NCI-H524 treated with DMSO at 0.1 percent for 48 hours (cell line): ENCODE measurements around the gene ATRX.
"Not testable (repeated sequence)": the region's sequence is repeated elsewhere in the genome, so short reads cannot be mapped to it uniquely, and the experiment has no call there.

Source experiments
- DNase-seq: peaks from one replicate; lab custom pipeline; 2025; lab: John Stamatoyannopoulos, UW

Gene ATRX, protein sequence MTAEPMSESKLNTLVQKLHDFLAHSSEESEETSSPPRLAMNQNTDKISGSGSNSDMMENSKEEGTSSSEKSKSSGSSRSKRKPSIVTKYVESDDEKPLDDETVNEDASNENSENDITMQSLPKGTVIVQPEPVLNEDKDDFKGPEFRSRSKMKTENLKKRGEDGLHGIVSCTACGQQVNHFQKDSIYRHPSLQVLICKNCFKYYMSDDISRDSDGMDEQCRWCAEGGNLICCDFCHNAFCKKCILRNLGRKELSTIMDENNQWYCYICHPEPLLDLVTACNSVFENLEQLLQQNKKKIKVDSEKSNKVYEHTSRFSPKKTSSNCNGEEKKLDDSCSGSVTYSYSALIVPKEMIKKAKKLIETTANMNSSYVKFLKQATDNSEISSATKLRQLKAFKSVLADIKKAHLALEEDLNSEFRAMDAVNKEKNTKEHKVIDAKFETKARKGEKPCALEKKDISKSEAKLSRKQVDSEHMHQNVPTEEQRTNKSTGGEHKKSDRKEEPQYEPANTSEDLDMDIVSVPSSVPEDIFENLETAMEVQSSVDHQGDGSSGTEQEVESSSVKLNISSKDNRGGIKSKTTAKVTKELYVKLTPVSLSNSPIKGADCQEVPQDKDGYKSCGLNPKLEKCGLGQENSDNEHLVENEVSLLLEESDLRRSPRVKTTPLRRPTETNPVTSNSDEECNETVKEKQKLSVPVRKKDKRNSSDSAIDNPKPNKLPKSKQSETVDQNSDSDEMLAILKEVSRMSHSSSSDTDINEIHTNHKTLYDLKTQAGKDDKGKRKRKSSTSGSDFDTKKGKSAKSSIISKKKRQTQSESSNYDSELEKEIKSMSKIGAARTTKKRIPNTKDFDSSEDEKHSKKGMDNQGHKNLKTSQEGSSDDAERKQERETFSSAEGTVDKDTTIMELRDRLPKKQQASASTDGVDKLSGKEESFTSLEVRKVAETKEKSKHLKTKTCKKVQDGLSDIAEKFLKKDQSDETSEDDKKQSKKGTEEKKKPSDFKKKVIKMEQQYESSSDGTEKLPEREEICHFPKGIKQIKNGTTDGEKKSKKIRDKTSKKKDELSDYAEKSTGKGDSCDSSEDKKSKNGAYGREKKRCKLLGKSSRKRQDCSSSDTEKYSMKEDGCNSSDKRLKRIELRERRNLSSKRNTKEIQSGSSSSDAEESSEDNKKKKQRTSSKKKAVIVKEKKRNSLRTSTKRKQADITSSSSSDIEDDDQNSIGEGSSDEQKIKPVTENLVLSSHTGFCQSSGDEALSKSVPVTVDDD (N-terminal part only)

DNA sequence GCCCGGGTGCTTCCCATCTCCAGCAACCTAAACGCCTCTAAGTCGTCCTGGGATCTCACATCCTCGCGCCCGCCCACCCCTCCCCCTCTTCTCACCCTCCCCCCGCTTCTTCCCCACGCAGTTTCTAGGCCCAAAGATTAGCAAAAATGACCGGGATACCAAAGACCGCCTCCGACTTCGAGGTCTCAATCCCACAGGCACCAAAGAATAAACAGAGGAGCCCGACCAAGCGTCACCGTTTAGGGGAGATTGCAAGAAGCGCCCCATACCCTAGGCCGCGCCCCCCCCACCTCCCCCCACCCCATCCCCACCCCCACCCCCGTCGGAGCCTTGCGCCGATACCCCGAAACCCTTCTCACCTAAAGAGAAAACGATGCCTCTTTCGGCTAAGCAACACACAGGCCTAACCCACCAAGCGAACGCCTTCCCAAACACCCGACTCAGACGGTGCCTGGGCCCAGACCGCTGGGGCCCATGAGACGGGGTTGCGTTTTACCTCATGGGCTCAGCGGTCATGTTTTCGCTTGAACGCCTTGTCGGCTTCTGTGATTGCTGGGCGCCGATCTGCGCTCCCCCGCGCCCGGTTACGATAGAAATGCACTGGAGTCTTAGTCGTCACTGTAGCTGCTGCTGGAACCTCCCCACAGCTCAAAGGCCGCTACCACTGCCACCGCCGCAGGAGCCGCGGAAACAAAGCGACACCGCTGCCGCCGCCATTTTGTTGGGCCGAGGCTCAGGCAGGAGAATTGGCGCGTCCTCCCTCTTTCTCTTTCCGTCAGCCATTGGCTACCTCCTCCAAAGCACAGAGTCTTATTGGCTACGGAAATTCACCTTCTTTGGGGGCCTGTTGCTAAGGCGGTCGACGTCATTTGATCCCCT, at the start of gene ATRX:
Gene ATRX, minus strand, starts transcription at position 731 of the 879 bp plus-strand sequence. Its CDS starts 215 bp downstream, at position 516.
- DNase-seq, result peak; percentile 79

DNA sequence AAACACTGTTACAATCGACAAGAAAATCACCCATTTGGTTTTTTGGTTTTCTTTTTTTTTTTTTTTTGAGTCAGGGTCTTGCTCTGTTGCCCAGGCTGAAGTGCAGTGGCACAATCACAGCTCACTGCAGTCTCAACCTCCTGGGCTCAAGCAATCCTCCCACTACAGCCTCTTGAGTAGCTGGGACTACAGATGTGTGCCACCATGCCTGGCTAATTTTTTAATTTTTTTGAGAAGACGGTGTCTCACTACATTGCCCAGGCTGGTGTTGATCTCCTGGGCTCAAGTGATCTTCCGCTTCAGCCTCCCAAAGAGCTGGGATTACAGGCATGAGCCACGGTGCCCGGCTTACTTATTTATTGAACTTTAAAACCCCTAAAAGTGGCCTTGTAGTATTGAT, 45.5 kb upstream of the ATRX start:
- DNase-seq, result not testable (repeated sequence)

DNA sequence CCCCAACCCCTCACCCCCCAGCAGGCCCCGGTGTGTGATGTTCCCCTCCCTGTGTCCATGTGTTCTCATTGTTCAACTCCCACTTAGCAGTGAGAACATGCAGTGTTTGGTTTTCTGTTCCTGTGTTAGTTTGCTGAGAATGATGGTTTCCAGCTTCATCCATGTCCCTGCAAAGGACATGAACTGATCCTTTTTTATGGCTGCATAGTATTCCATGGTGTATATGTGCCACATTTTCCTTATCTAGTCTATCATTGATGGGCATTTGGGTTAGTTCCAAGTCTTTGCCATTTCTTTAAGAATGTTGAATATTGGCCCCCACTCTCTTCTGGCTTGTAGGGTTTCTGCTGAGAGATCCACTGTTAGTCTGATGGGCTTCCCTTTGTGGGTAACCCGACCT, 36.0 kb upstream of the ATRX start:
- not testable (repeated sequence) for DNase-seq

DNA sequence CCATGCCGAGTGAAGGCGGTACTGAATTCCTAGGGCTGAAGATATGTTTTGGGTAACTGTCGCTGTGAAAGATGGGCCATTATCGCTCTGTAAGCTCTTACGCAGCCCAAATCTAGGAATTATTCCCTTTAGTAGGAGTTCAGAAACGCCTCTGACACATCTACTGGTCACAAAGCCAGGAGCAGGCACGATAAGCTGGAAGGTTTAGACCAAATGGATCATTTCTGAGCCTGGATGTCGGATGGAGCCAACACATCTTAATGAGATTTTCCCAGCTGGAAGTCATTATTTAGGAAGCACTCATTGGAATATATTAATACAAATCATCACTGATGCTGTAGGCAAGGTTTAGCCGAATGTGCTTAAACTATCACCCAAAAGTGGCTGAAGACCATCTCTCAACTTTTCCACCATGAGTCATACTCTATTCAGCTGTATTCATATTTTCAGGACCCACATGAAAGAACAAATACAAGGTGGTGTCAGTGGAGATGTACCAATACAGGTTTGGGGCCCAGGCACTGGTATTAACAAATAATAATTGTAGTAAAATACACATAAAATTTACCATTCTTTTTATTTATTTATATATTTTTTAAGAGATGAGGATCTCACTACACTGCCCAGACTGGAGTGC, 34.2 kb upstream of the ATRX start:
- no peak for DNase-seq

DNA sequence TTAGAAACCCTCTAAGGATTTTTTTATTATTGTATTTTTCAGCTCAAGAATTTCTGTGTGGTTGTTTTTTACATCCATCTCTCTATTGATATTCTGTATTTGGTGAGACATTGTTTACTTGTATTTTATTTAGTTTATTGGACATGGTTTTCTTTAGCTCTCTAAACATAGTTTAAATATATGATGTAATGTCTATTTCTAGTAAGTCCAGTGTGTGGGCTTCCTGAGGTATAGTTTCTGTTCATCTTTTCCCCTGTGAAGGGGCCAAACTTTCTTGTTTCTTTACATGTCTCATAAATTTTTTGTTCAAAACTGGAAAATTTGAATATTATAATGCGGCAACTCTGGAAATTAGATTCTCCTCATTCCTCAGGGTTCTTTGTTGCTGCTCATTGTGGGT, 28.2 kb upstream of the ATRX start:
- DNase-seq, result no peak

DNA sequence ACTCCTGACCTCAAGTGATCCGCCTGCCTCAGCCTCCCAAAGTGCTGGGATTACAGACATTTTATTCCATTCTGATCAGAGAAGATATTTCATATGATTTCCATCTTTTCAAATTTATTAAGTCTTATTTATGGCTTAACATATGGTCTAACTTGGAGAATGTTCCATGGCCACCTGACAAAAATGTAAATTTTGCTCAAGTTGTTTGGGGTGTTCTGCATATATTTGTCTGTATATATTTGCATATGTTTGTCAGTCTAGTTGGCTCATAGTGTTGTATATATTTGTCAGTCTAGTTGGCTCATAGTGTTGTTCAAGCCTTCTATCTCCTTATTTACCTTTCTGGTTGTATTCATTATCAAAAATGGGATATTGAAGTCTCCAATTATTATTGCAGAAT, 16.2 kb upstream of the ATRX start:
- no peak for DNase-seq

DNA sequence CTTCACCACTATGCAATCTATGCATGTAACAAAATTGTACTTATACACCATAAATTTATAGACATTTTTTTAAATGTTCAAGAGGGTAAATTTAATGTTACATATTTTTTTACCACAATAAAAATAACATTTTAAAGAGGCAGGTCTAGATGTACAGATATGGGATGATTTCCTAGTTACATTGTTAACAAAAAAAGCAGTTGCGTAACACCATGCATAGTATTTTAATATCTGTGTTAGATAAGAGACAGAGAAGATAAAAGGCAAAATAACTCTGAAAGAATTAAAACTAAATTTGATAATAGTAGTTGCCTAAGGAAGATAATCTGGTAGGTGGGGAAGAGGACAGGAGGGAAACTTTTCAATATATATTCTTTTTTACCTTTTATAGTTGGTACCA, 9.1 kb upstream of the ATRX start:
- DNase-seq, result no peak

DNA sequence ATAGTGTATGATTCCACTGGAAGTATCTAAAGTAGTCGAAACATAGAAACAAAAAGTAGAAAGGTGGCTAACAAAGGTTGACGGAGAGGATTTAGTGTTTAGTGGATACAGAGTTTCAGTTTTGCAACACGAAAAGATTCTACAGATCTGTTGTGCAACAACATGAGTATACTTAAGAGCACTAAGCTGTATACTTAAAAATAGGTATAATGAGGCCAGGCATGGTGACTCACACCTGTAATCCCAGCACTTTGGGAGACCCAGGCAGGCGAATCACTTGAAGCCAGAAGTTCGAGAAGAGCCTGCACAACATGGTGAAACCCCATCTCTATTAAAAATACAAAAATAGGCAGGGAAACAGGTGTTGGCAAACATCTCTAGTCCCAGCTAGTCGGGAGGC, 7.9 kb upstream of the ATRX start:
- no peak for DNase-seq

DNA sequence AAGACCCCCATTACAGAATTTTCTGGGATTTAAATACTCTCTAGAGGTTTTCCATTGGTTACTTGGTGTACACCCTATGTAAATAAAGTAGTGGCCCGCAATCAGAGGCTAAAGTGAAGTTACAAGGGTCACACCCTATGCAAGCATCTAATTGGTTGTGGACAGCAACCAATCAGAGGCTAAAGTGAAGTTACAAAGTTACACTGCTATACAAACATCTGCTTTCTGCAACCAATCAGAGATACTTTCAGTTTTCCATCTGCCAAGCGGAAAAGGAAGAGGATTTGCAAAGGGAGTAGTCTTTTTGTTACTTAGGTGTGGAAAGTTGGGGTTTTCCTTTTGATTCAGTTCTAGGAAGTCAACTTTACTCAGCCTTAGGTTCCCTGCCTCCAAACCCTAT, 2.0 kb upstream of the ATRX start:
- no peak for DNase-seq

DNA sequence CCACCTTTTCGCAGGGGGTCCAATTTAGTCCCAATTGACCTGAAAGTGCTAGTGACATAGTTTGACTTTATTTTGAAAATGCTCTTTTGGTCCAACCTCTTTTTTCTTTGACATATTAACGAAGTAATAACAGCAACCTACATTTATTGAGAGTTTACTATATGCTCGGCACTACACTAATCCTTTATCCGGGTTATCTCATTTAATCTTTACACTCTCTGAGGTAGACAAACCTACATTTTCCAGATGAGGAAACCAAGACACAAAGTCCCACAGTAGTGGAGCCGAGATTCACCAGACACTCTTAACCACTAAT, 307 bp upstream of the ATRX start:
- DNase-seq, result no peak

DNA sequence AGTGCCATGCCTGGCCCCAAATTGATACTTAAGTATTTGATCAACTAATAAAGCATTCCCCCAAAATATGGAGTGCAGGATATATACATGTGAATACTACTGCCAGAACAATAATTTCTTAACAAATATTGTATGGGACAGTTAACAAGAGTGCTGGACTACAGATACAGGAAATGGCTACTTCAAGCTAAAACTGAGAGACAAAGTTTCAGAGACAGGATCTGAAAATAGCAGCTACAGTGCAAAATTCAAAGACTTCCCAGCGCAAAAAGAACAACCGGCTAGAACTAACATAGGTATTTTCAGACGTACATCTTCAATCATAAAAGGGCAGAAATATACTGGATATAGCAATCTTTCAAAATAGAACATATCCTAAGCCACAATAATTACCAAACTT, 6.3 kb downstream of the ATRX start:
- DNase-seq, result no peak

DNA sequence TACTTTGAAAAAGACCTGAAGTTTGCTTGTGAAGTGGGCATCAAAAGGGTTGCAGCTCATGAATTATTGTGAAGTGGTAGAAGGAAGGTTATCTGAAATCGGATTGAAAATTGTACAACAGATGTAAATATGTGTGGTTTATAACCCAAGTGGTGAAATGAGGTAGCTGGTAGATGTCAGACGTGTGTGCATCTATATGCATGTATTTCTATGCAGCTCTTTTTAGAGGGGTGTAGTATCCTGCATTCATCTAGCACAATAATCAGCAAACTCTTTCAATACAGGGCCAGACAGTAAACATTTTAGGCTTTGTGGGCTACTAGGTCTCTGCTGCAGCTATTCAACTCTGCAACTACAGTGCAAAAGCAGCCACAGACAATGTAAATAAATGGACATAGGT, 9.4 kb downstream of the ATRX start:
- no peak for DNase-seq

DNA sequence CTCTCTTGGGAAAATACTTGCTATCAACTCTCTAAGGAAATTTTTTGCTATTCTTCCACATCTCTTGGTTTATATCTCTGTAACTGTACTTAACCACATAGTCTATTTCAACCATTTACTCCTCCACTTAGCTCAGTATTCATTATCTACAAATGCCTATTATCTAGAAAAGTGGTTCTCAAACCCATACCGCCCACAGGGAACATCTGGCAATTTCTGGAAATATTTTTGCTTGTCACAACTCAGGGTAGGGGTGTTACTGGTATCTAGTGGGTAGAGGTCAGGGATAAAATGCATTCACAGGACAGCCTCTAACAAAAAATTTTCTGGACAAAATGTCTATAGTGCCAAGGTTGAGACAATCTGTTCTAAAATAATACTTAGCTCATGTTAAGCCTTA, 14.4 kb downstream of the ATRX start:
- DNase-seq, result no peak

DNA sequence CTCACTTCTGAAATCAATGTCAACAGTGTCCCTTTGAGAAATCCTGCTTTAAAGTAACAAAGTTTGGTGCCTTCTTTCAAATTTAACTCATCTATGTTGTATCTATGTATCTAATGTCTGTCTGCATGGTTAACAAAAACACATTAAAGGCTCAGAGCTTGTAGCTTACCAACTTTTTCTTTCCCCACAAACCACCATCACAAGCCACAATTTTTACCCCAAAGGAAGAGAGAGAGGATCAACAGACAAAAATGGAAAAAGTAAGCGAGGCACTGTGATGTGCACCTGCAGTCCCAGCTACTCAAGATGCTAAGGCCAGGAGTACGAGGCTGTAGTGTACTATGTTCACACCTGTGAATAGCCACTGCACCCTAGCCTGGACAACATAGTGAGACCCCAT, 17.2 kb downstream of the ATRX start:
- no peak for DNase-seq

DNA sequence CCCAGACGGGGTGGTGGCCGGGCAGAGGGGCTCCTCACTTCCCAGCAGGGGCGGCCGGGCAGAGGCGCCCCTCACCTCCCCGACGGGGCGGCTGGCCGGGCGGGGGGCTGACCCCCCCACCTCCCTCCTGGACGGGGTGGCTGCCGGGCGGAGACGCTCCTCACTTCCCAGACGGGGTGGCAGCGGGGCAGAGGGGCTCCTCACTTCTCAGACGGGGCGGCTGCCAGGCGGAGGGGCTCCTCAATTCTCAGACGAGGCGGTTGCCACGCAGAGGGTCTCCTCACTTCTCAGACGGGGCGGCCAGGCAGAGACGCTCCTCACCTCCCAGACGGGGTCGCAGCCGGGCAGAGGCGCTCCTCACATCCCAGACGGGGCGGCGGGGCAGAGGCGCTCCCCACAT, 19.8 kb downstream of the ATRX start:
- not testable (repeated sequence) for DNase-seq

DNA sequence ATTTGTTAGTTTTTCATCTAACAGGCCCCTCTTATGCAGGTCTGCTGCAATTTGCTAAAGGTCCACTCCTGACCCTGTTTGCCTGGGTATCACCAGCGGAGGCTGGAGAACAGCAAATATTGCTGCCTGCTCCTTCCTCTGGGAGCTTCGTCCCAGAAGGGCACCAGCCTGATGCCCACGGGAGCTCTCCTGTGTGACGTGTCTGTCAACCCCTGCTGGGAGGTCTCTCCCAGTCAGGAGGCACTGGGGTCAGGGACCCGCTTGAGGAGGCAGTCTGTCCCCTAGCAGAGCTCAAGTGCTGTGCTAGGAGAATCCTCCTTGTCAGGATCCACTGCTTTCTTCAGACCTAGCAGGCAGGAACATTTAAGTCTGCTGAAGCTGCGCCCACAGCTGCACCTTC, 30.5 kb downstream of the ATRX start:
- DNase-seq, result no peak

DNA sequence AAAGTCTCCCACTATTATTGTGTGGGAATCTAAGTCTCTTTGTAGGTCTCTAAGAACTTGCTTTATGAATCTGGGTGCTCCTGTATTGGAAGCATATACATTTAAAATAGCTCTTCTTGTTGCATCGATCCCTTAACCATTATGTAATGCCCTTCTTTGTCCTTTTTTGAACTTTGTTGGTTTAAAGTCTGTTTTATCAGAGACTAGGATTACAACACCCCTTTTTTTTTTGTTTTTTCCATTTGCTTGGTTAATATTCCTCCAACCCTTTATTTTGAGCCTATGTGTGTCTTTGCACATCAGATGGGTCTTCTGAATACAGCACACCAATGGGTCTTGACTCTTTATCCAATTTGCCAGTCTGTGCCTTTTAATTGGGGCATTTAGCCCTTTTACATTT, 32.1 kb downstream of the ATRX start:
- not testable (repeated sequence) for DNase-seq

DNA sequence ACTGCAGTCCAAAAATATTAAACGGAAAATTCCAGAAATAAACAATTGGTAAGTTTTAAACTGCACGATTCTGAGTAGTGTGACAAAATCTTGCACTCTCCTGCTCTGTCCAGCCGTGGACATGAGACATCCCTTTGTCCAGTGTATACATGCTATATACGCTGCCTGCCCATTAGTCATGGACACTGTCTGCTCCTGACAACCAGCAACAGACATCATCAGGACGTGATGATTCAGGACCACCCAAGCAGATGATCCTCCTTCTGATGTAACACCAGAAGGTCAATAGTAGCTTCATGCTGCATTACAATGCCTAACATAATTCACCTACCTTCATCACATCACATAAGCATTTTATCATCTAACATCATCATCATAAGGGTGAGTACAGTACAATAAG, 36.3 kb downstream of the ATRX start:
- no peak for DNase-seq

DNA sequence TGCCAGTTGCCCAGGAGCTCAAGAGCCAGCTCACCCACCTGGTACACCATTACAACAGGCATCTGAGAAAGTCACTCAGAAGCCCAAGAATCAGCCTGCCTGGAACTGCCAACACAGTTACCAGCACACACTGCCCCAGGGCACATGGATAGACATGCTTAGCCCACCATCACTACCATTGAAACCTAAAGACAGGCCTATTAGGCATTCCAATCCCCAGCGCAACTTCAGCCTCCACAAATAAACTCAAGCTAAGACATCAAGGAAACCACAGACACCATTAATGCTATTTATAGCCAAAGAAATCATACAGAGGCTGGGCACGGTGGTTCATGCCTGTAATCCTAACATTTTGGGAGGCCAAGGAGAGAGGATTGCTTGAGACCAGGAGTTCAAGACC, 42.3 kb downstream of the ATRX start:
- DNase-seq, result no peak

DNA sequence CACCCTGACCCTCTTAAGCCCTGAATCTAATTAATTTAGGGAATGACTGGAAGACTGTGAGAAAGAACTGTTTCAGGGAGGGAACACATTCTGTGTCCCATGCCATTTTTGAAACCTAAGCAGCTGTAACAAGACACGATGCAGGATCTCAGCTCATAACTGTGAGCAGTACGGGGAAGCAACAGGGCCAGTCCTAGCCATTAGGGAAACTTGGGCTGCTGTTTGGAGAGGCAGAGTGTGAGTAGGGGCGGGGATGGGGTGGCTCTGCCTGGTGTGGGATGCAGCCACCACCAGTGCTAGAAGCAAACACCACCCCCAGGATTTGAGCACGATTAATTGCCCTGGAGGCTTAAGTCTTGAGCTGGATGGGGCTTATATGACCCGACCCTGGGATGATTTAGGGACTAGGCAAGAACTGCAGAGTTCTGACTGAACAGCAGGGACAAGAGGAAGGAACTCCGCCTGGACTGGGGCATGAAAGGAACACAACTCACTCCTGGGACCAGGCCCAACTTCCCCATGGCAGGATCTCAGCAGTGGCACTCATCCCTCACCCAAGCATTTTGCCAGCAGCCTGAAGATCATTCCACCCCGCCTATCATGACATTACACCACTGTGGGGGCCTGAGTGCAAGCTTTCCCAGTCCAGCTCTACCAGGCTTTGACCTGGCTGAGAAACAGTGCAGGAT, 43.1 kb downstream of the ATRX start:
- DNase-seq, result no peak
